Measurements from ENCODE around the gene STAG1. TPM values are rescaled to one million over a fixed set of nuclear protein-coding genes. Genes with fewer than 3 reads are reported as not detected.

The STAG1 gene
- total and polyA plus RNA-seq, 2 of the 13 experiments (the other 11 are each of a cell fraction or from before 2014, with no cell fraction given): 6.2 to 25.9 TPM

- TF ChIP-seq, protein P1, sequence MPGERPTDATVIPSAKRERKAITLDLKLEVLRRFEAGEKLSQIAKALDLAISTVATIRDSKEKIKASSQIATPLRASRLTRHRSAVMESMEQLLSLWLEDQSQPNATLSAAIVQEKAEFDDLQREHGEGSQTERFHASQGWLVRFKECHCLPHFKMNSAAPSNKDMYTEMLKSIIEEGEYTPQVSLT (CRISPR knock-in tag; IDR thresholded peaks at IDR 0.05; ENCODE audit: borderline replicate concordance, low read depth): no peak
These were observed 167.4 kb downstream of the STAG1 start (continued) for GRCh38 chr3:136584728-136585127.

DNA sequence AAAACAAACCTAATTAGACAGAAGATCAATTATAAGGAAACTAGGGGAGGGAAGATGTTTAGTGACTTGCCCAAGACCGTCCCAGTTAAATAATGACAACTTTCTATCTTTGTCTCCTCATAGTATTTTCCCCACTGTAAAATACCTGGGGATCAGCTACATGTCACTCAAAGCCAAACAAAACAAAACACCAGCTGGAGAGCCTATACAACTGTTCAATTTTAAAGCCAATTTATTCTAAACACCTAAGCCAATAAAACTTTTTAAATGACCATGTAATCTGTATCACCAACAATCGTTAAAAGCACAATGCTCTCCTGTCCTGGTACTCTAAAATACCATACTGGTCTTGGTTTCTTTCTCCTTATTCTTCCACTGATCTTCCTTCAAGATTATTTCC lies 168.4 kb downstream of the STAG1 start:
- no peak overlapping the region for H2AFZ ChIP-seq (ENCODE audit: low read length)
- H3K4me3 ChIP-seq (replicated peaks in 1 of 3; ENCODE audit: insufficient read depth in 1 of 3, low read depth in 2 of 3, low read length in 3 of 3): no peak overlapping the region
- H3K4me1 ChIP-seq (ENCODE audit: insufficient read depth, low read length): peaks cover 25% of the 10 kb centered on the region
- 96% methylated on average over 2 of the region's 2 CpGs for WGBS (ENCODE audit: low lambda C conversion rate)
- in situ Hi-C loops (cut with HindIII; ENCODE audit: extremely low pct_ligation_motif_present, low pct_unique_long_range_greater_than_20kb) (no loop called here), intact Hi-C loops (cut with micrococcal nuclease; ENCODE audit: unreplicated experiment) (no loop called here)
- H3K36me3 ChIP-seq (replicated peaks in 1 of 2; ENCODE audit: control insufficient read depth in 1 of 2, insufficient read depth in 2 of 2, low read length in 2 of 2): peaks cover 2 to 3% of the 10 kb centered on the region in 2 experiments; a peak in 2 of 5 replicates
- H3K79me2 ChIP-seq (ENCODE audit: insufficient read depth, low read length): no peaks in the 10 kb centered on the region
- ChIA-PET POLR2A (interaction anchor here (0.6 kb wide), 1 partner anchor 106 kb away, joined by 3 read pairs; no protein-coding TSS in a partner anchor), CTCF (ENCODE audit: low intra/inter-chr PET ratio, low total read pairs) (no interaction called here)
- no peak for DNase-seq (ENCODE audit: low spot score)
- H3K27me3 ChIP-seq (ENCODE audit: control insufficient read depth in 1 of 2, insufficient read depth in 2 of 2, low read length in 2 of 2): no peaks in the 10 kb centered on the region
- no TSS peak for BruUV-seq (replicated peaks)
- H3K9me3 ChIP-seq (ENCODE audit: low read length): no peaks in the 10 kb centered on the region
- no peak overlapping the region for H3K9ac ChIP-seq (ENCODE audit: insufficient read depth, low read depth, low read length)
- no peak for FAIRE-seq
- no peak for ATAC-seq
- no peak overlapping the region for H3K27ac ChIP-seq (ENCODE audit: extremely low read length, insufficient read depth, low read length)
- no peaks in the 10 kb centered on the region for H4K20me1 ChIP-seq (ENCODE audit: insufficient read depth, low read length)
- no peak overlapping the region for H3K4me2 ChIP-seq (ENCODE audit: low read depth, low read length)
- TF ChIP-seq BHLHE40 (IDR thresholded peaks at IDR 0.05; ENCODE audit: low read length): no peak
- no peak for TF ChIP-seq TAF15 (IDR thresholded peaks at IDR 0.05; ENCODE audit: low read depth, low read length, poor library complexity, severe bottlenecking)
- no peak for TF ChIP-seq KLF6 (CRISPR knock-in tag; IDR thresholded peaks at IDR 0.05)
- TF ChIP-seq, protein P2, sequence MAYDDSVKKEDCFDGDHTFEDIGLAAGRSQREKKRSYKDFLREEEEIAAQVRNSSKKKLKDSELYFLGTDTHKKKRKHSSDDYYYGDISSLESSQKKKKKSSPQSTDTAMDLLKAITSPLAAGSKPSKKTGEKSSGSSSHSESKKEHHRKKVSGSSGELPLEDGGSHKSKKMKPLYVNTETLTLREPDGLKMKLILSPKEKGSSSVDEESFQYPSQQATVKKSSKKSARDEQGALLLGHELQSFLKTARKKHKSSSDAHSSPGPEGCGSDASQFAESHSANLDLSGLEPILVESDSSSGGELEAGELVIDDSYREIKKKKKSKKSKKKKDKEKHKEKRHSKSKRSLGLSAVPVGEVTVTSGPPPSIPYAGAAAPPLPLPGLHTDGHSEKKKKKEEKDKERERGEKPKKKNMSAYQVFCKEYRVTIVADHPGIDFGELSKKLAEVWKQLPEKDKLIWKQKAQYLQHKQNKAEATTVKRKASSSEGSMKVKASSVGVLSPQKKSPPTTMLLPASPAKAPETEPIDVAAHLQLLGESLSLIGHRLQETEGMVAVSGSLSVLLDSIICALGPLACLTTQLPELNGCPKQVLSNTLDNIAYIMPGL (CRISPR knock-in tag; IDR thresholded peaks at IDR 0.05; ENCODE audit: borderline replicate concordance in 1 of 2, low read depth in 1 of 2): no peak
- no peak for TF ChIP-seq HMG20B (CRISPR knock-in tag; conservative IDR thresholded peaks at IDR 0.05)
- no peak for TF ChIP-seq FOXO4 (CRISPR knock-in tag; conservative IDR thresholded peaks at IDR 0.05)
- no peak for TF ChIP-seq HIC2 (CRISPR knock-in tag; IDR thresholded peaks at IDR 0.05; ENCODE audit: low read depth)
- TF ChIP-seq TBX3 (IDR thresholded peaks at IDR 0.05; ENCODE audit: borderline replicate concordance): no peak
- TF ChIP-seq STAT5B (CRISPR knock-in tag; IDR thresholded peaks at IDR 0.05): no peak
- no peak for TF ChIP-seq ZNF24 (IDR thresholded peaks at IDR 0.05)
- no peak for TF ChIP-seq ZNF775 (CRISPR knock-in tag; IDR thresholded peaks at IDR 0.05; ENCODE audit: borderline replicate concordance)
- no peak for TF ChIP-seq LRRFIP1 (CRISPR knock-in tag; conservative IDR thresholded peaks at IDR 0.05)

All from HepG2 (cell line).